NCI-H1105 (cell line): Measurements from ENCODE around the gene TAF4.
"Not testable (repeated sequence)": the region's sequence is repeated elsewhere in the genome, so short reads cannot be mapped to it uniquely, and the experiment has no call there.

Source experiments
- DNase-seq: peaks from one replicate; lab custom pipeline; 2025; lab: John Stamatoyannopoulos, UW

TAF4 gene

GRCh38 chr20:61948586-61949362 is 116.9 kb downstream of the TAF4 start:
- no peak for DNase-seq

DNA sequence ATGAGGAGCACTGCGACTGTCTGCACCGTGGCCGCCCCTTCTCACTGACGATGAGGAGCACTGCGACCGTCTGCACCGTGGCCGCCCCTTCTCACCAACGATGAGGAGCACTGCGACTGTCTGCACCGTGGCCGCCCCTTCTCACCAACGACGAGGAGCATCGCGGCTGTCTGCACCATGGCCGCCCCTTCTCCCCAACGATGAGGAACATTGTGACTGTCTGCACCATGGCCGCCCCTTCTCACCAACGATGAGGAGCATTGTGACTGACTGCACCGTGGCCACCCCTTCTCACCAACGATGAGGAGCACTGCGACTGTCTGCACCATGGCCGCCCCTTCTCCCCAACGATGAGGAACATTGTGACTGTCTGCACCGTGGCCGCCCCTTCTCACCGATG is 117.6 kb downstream of the TAF4 start:
- not testable (repeated sequence) for DNase-seq

GRCh38 chr20:61945495-61945894 is 120.2 kb downstream of the TAF4 start:
- DNase-seq, result not testable (repeated sequence)

DNA sequence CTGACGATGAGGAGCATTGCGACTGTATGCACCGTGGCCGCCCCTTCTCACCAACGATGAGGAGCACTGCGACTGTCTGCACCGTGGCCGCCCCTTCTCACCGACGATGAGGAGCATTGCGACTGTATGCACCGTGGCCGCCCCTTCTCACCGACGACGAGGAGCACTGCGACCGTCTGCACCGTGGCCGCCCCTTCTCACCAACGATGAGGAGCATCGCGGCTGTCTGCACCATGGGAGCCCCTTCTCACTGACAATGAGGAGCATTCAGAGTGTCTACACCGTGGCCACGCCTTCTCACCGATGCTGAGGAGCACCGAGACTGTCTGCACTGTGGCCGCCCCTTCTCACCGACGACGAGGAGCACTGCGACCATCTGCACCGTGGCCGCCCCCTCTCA is 120.7 kb downstream of the TAF4 start:
- not testable (repeated sequence) for DNase-seq

GRCh38 chr20:61942526-61942925 is 123.2 kb downstream of the TAF4 start:
- DNase-seq, result no peak

DNA sequence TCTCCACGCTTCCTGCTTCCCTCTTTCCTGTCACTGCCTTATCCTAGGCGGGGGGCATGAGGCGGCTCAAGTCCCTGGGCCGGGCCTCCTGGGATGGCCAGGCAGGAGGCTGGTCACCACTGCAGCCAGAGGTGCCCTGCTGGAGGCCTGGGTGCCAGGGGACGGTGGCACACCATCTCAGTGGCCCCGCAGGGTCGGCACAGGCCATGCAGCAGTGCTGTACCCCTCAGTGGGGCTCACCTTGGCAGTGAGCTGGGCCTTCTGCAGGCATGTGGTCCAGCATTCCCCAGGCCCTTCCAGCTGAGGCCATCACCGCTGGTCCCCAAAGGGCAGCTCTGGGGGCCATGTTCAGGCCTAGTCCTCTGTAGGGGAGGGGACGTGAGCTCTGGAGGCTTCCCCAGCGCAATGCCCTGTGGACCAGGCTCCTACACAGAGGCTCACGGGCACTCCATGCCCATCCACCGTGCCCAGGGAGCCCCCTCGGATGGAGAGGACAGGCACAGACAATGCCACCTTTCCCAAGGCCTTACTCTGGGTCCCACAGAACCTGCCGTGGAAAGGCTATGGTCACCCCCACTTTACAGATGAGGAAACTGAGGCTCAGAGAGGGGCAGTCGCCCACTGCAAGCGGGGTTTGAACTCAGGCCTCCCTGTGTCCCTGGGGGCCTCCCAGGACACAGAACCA is 123.8 kb downstream of the TAF4 start:
- DNase-seq, result no peak

DNA sequence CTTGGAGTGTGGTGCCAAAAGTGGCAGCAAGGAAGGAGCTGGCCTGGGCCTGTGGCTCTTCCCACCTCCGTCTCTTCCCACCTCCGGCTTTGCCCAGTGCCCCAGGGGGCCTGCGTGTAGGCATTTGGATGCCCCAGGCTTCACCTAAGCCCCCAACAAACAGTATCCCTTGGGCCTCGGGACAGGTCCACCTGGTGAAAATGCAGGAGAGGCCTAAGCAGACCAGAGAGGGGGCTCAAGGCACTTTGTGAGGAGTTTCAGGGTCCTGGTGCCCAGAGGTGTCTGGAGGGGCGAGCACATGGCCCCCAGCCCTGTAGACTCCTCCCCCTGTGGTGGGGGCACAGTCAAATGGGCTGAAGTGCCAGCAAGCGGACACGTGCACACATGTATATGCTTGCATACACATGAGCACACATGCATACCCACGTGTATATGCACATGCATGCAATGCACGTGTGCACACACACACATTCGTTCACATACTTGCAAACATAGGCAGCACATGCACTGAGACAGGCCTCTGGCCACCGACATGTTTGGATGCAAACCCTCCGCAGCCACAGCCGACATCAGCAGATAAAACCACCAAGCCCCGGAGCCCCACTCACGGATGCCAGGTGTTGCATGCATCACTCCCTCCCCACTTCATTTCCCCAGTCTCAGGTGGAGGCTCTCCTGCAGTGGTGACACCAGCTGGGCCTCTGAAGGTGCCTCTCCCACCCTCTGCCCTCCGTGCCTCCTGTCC is 124.5 kb downstream of the TAF4 start:
- DNase-seq, result no peak

GRCh38 chr20:61940491-61940890 is 125.2 kb downstream of the TAF4 start:
- DNase-seq, result no peak

DNA sequence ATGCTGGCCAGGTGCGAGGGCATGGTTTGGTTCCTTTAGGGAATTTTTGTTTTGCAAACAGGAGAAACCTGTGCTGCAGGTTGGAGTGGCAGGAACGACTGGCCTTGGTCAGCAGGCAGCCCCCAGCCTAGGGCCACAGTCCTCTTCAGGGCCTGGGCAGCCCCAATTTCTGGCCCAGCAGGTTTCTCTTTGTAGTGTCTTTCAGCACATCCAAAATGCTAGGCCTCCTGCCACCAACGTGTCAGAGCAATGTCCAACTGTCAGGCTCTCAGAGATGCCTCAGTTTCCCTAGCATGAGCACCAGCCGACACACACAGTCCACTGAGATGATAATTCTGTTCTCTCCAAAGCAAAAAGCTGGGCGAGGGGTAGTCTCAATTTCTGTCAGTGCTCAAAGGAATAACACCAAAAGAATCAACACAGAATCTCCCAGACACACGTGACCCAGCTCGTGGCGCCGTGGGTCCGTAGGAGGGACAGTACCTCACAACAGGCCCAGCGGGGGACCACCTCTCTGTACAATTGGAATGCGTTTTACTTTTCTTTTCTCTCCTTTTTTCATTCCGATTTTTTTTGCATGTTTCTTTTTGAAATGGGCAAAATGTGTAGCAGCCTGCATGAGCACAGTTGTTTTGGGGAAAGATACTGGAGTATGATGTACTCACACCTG is 125.9 kb downstream of the TAF4 start:
- DNase-seq, result no peak

DNA sequence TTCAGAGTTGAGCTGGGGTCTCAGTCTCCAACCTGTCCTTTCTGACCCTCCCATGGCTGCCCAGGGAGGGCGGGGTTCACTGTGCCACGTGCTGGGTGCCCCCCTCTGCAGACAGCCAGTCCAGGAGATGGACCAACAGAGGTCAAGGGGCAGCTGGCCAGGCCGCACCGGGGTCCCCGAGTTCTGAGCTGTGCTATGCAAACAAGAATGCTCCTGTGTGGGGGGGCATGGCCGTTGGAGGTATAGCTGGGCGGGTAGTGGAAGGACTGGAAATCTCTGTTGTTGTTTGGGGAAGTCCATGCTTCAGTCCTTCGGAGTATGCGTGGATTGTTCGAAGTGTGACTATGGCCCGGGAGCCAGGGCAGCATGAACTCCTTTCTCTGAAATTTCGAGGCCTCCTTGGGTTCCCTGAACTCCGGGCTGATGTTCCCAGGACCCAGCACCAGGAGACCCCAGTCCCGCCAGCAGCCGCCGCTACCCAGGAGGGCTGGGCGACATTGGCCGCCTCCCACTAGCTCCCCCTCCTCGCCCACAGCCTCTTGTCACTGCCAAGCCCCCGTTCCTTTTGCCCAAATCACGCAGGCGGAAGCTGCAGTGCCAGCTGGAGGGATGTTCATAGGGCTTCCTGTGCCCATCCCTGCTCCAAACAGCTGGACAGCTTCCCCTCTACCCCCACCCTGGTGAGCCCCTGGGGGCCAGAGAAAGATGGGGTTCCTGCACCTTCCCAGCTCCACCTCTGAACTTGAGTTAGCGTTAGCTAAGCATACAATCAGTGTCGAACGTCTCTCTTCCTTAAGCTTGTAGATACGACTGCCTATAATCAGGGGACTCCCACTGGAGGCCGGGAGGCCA is 126.6 kb downstream of the TAF4 start:
- DNase-seq, result no peak

DNA sequence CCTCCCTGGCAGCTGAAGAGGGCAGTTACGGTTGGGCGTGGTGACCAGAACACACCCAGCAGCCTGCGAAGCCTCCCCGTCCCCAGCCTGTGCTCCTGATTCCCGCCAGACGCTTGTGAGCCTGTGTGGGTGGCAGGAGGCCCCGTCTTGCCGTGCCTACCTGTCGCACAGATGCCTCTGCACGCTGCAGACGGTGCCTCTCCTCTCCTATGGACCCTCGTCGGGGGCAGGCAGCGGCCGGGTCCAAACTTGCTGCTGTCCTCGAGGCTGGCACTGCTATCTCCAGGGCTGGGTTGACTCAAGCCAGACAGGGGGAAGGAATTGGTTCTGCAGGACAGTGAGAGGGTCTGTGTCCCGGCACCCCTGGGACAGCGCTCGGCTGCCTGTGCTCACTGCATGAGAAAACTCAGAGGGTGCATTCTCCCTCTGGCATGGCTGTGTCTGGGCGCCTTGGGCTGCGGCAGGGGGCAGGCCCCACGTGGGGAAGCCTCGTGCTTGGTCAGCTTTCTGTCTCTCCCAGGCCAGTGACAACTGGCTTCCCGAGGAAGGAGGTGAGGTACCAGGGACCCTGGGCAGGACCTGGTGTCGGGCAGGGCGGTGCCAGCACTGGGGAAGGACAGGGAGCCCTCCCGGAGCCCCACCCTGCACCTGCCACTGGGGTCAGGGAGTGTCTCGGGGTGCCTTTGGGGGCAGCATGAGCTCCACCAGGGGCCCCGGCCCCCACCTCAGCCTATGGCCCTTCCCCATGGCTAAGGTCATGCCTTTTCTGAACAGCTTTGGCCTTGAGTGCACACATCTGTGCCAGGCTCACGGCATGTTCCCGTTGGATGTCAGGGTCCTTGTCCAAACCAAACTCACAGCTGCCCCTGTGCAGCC is 127.5 kb downstream of the TAF4 start:
- no peak for DNase-seq

GRCh38 chr20:61937146-61937962 is 128.3 kb downstream of the TAF4 start:
- no peak for DNase-seq

DNA sequence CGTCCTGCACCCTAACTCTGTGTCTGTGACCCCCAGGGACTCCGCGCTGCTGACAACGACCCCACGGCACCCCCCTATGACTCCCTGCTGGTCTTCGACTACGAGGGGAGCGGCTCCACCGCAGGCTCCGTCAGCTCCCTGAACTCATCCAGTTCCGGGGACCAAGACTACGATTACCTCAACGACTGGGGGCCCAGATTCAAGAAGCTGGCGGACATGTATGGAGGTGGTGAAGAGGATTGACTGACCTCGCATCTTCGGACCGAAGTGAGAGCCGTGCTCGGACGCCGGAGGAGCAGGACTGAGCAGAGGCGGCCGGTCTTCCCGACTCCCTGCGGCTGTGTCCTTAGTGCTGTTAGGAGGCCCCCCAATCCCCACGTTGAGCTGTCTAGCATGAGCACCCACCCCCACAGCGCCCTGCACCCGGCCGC is 129.0 kb downstream of the TAF4 start:
- DNase-seq, result no peak

DNA sequence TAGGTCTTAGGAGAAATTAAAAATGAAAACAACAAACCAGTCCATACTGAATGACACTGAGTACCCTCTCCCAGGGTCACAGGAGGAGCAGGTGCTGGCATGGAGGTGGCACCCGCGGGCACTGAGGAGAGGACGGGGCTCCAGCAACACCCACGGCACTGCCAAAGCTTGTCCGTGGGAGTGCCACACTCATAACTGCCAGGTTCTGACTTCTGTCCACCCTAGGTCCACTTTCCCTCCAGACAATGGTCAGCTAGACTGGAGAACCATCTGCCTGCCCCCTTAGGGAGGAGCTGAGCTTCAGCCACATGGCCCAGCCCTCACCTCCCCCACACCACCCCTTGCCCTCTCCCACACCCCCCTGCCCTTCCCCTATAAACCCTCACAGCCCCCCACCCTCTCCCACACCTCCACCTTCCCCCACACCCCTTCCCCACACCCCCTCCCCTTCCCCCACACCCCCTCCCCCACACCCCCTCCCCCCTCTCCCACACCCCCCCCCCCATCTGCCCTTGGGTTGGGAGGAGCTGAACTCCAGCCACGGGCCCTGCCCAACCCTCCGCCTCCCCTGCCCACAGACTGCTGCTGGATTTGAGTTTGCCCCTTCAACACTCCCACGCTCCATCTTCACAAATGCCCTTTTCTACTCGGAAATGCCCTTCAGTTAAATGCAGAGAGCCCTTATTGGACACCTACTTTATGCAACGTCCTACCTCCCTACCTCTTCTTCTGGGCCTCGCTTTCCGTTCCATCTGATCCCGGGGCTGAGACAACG is 129.6 kb downstream of the TAF4 start:
- DNase-seq, result no peak

DNA sequence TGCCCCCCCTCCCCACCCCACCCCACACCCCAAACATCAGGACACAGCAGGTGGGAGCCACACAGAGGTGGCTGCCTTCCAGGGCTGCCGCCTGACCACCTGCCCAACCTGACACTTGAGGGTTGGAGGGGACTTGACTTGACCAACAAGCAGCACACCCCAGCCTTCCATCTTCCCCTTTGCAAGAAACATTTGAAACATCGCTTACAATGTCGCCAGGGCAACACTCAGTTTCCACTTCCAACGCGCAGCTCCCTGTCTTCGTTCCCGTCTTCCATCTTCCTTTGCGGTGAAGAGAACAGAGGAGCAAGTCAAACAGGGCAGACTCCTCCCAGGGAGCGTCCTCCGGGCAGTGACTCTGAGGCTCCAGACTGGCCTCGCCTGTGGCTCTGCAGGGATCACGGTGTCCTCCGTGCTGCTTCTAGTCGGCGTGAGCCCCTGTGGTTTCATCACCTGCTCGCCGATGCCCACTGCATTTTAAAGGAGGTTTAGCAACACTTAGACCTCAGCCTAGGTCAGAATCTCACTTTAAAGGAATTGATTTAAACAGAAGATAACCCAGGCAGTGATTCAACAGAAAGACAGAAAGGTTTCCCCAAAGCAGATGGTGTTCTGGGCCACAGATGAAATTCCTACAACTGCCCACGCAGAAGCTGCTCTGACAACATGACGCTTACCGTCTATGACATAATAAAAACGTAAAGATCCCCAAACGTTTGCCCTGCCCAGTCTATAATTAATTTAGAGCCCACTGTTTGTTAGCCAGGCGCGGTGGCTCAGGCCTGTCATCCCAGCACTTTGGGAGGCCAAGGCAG is 130.8 kb downstream of the TAF4 start:
- DNase-seq, result no peak

DNA sequence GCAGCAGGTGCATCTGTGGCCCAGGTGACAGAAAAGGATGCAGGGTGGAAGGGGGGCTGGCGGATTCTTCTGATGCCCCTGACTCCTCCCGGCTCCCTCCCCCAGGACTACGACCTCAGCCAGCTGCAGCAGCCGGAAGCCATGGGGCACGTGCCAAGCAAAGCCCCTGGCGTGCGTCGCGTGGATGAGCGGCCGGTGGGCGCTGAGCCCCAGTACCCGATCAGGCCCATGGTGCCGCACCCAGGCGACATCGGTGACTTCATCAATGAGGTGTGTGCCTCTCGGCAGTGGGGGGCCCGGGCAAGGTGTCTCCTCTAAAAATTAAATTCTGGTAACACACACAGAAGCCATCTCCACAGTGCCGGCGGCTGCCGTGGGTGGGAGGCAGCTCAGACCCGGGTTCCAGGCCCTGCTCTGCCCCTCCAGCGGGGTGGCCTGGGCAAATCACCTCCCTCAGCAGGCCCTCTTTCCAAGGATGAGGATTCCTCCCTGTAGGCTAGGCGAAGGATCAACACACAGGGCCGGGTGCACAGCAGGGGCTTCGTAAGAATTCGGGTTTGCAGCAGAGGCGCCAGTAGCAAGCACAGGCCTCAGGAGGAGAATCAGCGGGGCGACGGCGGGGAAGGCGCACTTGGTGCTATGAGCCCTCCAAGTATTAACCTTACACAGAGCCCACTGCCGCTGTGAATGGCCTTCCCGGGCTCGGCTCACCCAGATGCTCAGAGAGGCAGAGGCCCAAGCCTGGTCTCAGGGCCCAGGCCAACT is 131.5 kb downstream of the TAF4 start:
- no peak for DNase-seq

- no peak for DNase-seq
Observed at GRCh38 chr20:61933481-61933950, 132.2 kb downstream of the TAF4 start.
